Caco-2 (cell line): Measurements from ENCODE around the gene FAM181A. TPM values are rescaled to one million over a fixed set of nuclear protein-coding genes. Genes with fewer than 3 reads are reported as not detected.

Source experiments
- BruUV-seq: library from RNA; stranded (reverse); fragments of 400-500 nt; replicated peaks from 2 replicates; lab custom pipeline; 2021; lab: Mats Ljungman, UMichigan
- CTCF ChIA-PET: fragments of 300-600 bp; sonication (Branson Sonifier 250); formaldehyde crosslinking; loops from one replicate; lab custom pipeline; 2022; ENCODE audit warnings: antibody characterized with exemption; lab: Charles Lee
- POLR2A ChIA-PET: fragments of 300-600 bp; sonication (Branson Sonifier 250); formaldehyde crosslinking; loops from one replicate; lab custom pipeline; 2022; ENCODE audit warnings: antibody characterized with exemption; lab: Charles Lee
- DNase-seq, 2 experiments: peaks; one replicate each; pipeline versions ENCODE4 v3.0.0 to v3.0.0-alpha.2; 2020 to 2022
- H3K27me3 ChIP-seq: replicated peaks from 2 replicates; pipeline ENCODE4 v1.6.0; 2011; ENCODE audit warnings: low read length; ENCODE audit not compliant: control insufficient read depth, insufficient read depth
- H3K36me3 ChIP-seq: 2 replicates; pipeline ENCODE4 v1.5.1; 2011; ENCODE audit warnings: low read length; ENCODE audit not compliant: control insufficient read depth, insufficient read depth
- H3K4me1 ChIP-seq: fragments of 250-450 bp; sonication (Bioruptor Pico); 2 replicates; pipeline ENCODE4 v1.5.1; 2020; ENCODE audit warnings: mild to moderate bottlenecking
- H3K4me3 ChIP-seq: 2 replicates; pipeline ENCODE4 v1.5.1; 2011; ENCODE audit warnings: low read depth, mild to moderate bottlenecking, control low read depth, low read length
- H3K9me3 ChIP-seq: fragments of 250-450 bp; sonication (Bioruptor Pico); 2 replicates; pipeline ENCODE4 v1.5.1; 2020; ENCODE audit warnings: mild to moderate bottlenecking, moderate library complexity
- H3K27ac Mint-ChIP-seq: one replicate; pipeline ENCODE4 v1.8.0; 2022; ENCODE audit warnings: mixed read lengths; ENCODE audit not compliant: unreplicated experiment
- H3K27me3 Mint-ChIP-seq: one replicate; pipeline ENCODE4 v1.8.0; 2022; ENCODE audit warnings: mixed read lengths; ENCODE audit not compliant: insufficient read depth, unreplicated experiment
- H3K36me3 Mint-ChIP-seq: one replicate; pipeline ENCODE4 v1.8.0; 2022; ENCODE audit warnings: mild to moderate bottlenecking, mixed read lengths; ENCODE audit not compliant: insufficient read depth, unreplicated experiment
- H3K4me1 Mint-ChIP-seq: one replicate; pipeline ENCODE4 v1.8.0; 2022; ENCODE audit warnings: low read depth, mixed read lengths; ENCODE audit not compliant: unreplicated experiment
- H3K4me3 Mint-ChIP-seq: one replicate; pipeline ENCODE4 v1.8.0; 2022; ENCODE audit warnings: mild to moderate bottlenecking, moderate library complexity, mixed read lengths; ENCODE audit not compliant: unreplicated experiment
- H3K9me3 Mint-ChIP-seq: one replicate; pipeline ENCODE4 v1.8.0; 2022; ENCODE audit warnings: mixed read lengths; ENCODE audit not compliant: unreplicated experiment
- CTCF ChIP-seq, 2 experiments: fragments of 200-600 bp in 1 of 2; IDR thresholded peaks; 1 replicate in 1 of 2; 2 replicates in 1 of 2; pipeline versions ENCODE4 v1.5.1 to v1.8.0; 2011 to 2022; ENCODE audit warnings: antibody characterized with exemption in 1 of 2, control low read depth in 1 of 2, inconsistent platforms in 1 of 2, low read depth in 1 of 2, low read length in 1 of 2, mild to moderate bottlenecking in 1 of 2, moderate library complexity in 1 of 2; ENCODE audit not compliant: insufficient read depth in 1 of 2, severe bottlenecking in 1 of 2, unreplicated experiment in 1 of 2
- intact Hi-C: fragments of 100-400 bp; cut with micrococcal nuclease; formaldehyde crosslinking; loops from one replicate; pipeline ENCODE4 v1.10.0; 2022; ENCODE audit not compliant: unreplicated experiment
- total RNA-seq: library from RNA; stranded (reverse); gene quantifications from 2 replicates; pipeline ENCODE4 v1.2.3, GENCODE V29; 2022

FAM181A gene
- total RNA-seq, 1 experiment from 2014 or later, result not detected

GRCh38 chr14:93947282-93947681 lies 20.1 kb downstream of the FAM181A start:
- CTCF ChIA-PET, result no interaction called here
- Mint-ChIP-seq H3K27ac (no peak overlapping the region), H3K4me3 (no peak overlapping the region), H3K9me3 (no peaks in the 10 kb centered on the region), H3K4me1 (no peaks in the 10 kb centered on the region), H3K36me3 (no peaks in the 10 kb centered on the region), H3K27me3 (no peaks in the 10 kb centered on the region)
- Histone ChIP-seq H3K27me3 (no peaks in the 10 kb centered on the region), H3K4me3 (no peak overlapping the region), H3K4me1 (peaks cover 14% of the 10 kb centered on the region), H3K36me3 (no peaks in the 10 kb centered on the region), H3K9me3 (no peaks in the 10 kb centered on the region)
- BruUV-seq, result no TSS peak
- POLR2A ChIA-PET, result no interaction called here
- no peak for DNase-seq
- TF ChIP-seq CTCF (IDR thresholded peaks at IDR 0.05; ENCODE audit: insufficient read depth in 1 of 2, low read depth in 1 of 2, low read length in 1 of 2, severe bottlenecking in 1 of 2, unreplicated experiment in 1 of 2), result no peak
- intact Hi-C loops, result no loop called here

GRCh38 chr14:93949511-93950075 lies 22.4 kb downstream of the FAM181A start:
- CTCF ChIA-PET, result no interaction called here
- no peaks in the 10 kb centered on the region for H3K27me3 Mint-ChIP-seq
- H3K36me3 Mint-ChIP-seq, result no peaks in the 10 kb centered on the region
- no peak for TF ChIP-seq CTCF (IDR thresholded peaks at IDR 0.05; ENCODE audit: insufficient read depth in 1 of 2, low read depth in 1 of 2, low read length in 1 of 2, severe bottlenecking in 1 of 2, unreplicated experiment in 1 of 2)
- POLR2A ChIA-PET, result no interaction called here
- H3K9me3 Mint-ChIP-seq, result no peaks in the 10 kb centered on the region
- Histone ChIP-seq H3K27me3 (no peaks in the 10 kb centered on the region), H3K36me3 (no peaks in the 10 kb centered on the region), H3K9me3 (no peaks in the 10 kb centered on the region), H3K4me1 (peaks cover 14% of the 10 kb centered on the region), H3K4me3 (no peak overlapping the region)
- no TSS peak for BruUV-seq
- intact Hi-C loops, result no loop called here
- no peaks in the 10 kb centered on the region for H3K4me1 Mint-ChIP-seq
- H3K27ac Mint-ChIP-seq, result no peak overlapping the region
- DNase-seq, result no peak
- H3K4me3 Mint-ChIP-seq, result no peak overlapping the region

- Mint-ChIP-seq H3K9me3 (no peaks in the 10 kb centered on the region), H3K27ac (no peak overlapping the region), H3K36me3 (no peaks in the 10 kb centered on the region), H3K4me1 (no peaks in the 10 kb centered on the region), H3K27me3 (no peaks in the 10 kb centered on the region), H3K4me3 (no peak overlapping the region)
- H3K36me3 ChIP-seq, result no peaks in the 10 kb centered on the region
- DNase-seq, result no peak
- no peaks in the 10 kb centered on the region for H3K27me3 ChIP-seq
- ChIA-PET POLR2A (no interaction called here), CTCF (no interaction called here)
- intact Hi-C loops, result no loop called here
- H3K4me3 ChIP-seq, result no peak overlapping the region
- H3K4me1 ChIP-seq, result peaks cover 9% of the 10 kb centered on the region
- no peak for TF ChIP-seq CTCF (IDR thresholded peaks at IDR 0.05; ENCODE audit: insufficient read depth in 1 of 2, low read depth in 1 of 2, low read length in 1 of 2, severe bottlenecking in 1 of 2, unreplicated experiment in 1 of 2)
- no TSS peak for BruUV-seq
- H3K9me3 ChIP-seq, result no peaks in the 10 kb centered on the region
Observed at GRCh38 chr14:93950948-93951634, 23.9 kb downstream of the FAM181A start.
